GM21529 (cell line): ENCODE measurements around the gene ZDHHC18.
A peak's percentile ranks its signal among the peaks of the same experiment; 100 is the strongest.

Source experiments
- ATAC-seq: cut with Tn5 transposase; IDR thresholded peaks from one replicate; pipeline ENCODE4 v1.9.1; 2021; ENCODE audit not compliant: unreplicated experiment

Gene ZDHHC18

GRCh38 chr1:26897351-26897750 is 70.9 kb downstream of the ZDHHC18 start:
- ATAC-seq, result no peak

- ATAC-seq, result peak; percentile 83
Observed at GRCh38 chr1:26900001-26900814, 73.7 kb downstream of the ZDHHC18 start, which contains the start of gene GPATCH3. GPATCH3 (minus strand) TSS chr1:26900467; CDS start chr1:26900442, 25 bp downstream.

- ATAC-seq, result no peak
Observed at GRCh38 chr1:26900815-26901511, 74.5 kb downstream of the ZDHHC18 start.
